Stimulated activated CD4-positive, alpha-beta T cell treated with anti-CD3 and anti-CD28 coated beads, Interleukin-1b, Interleukin-23, amount 100 ng/mL, for 4 hours (primary cell): ENCODE measurements around the gene PRR5L.
"Not testable (repeated sequence)": the region's sequence is repeated elsewhere in the genome, so short reads cannot be mapped to it uniquely, and the experiment has no call there.

ENCODE experiments used
- DNase-seq, 2 donors: peaks; one replicate each; pipeline ENCODE4 v3.0.0-alpha.2; 2020; ENCODE audit warnings: low read depth in 2 of 2

Gene PRR5L

DNA sequence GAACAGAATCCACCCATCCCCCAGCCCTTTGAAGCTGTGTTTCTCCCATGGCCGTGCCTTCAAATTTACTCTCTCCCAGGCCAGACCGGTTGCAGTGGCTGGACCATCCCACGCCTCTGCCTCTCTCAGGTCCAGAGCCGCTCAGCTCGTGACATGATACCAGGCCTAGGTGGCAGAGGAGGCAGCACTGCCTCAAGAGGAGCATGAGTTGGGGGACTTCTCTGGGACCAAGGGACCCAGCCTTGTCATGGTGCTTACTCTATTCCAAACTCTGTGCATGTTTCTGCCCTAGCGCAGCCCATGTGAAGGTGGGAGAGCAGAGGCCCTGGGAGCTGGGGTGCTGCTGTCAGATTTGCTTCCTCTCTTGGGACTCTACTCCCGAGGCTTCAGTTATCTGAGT, 163.0 kb downstream of the PRR5L start:
- no peak for DNase-seq

DNA sequence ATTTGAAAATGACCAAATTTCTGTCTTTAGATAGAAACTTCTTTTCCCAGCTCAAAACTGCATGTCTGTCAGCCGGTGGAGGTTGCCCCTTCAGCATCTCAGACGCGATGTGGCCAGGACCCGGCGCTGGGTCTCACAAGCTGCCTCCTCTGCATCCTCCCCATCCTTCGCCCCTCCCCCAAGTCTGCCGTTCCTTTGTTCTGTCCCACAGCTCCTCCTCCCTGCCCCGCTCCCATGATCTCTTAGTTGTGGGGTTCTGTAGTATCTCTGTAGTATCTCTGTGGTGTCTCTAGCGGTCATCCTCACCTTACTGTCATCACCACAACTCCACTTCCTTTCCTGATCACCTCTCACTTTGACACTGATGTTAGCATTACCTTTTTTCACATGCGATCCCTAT, 164.1 kb downstream of the PRR5L start:
- DNase-seq, result no peak

DNA sequence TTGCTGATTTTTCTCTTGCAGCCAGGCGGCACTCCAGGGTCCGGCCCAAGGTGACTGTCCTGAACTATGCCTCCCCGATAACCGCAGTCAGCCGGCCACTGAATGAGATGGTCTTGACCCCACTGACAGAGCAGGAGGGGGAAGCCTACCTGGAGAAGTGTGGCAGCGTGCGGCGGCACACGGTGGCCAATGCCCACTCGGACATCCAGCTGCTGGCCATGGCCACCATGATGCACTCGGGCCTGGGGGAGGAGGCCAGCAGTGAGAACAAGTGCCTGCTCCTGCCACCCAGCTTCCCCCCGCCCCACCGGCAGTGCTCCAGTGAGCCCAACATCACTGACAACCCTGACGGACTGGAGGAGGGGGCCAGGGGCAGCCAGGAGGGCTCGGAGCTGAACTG, 166.2 kb downstream of the PRR5L start:
- no peak for DNase-seq

DNA sequence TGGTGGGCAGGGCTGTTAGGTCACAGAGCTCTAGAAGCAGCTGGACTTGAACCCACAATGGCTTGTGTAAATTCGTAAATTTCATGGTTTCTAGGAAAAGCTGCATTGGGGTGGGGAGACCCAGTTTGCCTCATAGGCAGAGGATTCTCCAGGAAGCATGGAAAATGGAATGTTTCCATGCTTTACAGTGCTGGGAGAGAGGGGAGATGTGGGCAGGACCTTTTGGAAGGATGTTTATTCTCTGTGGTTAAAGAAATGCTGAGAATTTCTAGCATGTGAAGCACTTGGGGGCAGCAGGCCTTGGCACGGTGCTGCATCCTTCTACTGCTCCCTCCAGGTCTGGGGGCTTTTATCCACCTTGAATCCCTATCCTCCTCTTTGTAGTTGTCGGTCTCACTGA, 167.7 kb downstream of the PRR5L start:
- DNase-seq, result no peak

DNA sequence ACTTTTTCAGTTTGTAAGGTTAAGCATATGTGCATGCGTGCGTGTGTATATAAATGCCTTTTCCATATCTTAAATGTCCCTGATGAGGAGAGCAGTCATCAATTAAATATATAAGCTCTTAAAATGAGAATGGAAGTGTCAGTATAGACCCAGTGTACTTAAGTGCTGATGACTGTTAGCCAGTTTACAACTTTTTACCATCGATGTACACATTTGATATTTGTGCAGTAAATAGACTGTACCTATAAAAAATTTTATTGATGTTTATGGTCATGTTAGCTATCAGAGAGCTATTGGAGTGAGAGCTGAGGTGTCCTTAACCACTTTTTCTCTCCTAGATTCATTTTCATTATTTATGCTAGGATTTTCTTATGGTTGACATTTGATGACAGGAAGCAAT, 168.6 kb downstream of the PRR5L start:
- no peak for DNase-seq

DNA sequence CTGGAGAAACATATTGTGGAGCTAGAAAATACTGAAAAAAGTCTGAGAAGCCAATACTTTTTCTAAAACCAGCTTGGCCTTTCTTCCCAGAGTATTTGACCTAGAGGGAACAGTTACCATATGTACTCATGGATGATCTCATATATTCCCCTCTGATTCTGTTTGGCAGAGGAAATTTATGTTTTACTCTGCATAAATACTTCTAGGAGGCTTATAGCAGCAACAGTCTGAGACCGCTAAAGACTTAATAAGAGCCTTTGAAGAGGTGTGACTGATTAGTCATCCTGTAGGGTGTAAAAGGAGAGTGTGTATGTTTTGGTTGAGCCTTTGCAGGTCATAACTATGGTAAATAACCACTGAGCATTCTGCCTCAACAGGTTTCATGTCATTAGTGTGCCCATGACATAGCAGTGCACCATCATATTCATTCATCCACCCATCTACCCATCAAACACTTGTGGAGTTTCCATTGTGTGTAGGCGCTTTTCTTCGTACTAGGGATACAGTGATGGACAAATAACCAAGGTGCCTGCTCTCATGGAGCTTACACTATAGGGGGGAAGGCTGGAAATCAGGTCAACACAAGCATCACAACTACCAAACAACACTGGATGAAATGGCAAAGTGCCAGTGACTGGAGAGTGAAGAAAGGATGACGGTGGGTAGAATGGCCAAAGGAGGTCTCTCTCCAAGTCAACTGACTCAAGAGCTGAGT, 169.5 kb downstream of the PRR5L start:
- no peak for DNase-seq

DNA sequence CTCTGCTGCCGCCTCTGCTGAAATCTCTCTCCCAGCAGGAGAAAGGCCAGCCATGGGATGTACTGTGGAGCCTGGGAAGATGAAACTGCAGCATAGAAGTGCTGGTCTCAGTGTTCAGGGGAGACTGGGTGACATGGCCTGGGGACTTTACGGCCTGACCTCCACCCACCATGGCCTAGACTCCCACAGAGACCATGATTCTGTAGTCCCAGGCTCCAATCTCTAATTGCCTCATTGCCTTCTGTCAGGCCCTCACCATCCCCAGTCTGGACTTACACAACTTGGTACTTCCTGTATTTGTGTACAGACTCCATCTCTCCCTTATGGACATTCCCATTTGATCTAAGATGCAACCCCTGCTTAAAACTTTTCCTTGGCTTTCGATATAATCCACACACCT, 170.9 kb downstream of the PRR5L start:
- no peak for DNase-seq

DNA sequence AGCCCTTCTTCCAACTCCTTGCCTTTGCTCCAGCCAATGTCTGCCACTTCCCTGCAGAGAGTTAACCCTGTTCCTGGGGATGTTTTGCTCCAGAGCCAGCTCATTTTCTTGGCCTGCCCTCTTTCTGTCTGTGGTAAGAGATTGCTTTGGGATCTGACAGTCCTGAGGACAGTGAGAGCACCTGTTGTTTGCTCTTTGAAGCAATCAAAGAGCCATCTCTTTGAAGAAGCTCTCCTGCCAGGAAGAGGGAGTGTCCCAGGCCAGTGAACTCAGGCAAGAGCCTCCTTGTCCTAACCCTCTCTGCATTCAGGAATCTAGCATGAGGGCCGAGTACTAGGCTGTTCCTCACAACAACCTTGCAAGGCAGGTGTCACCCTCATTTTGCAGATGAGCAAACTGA, 171.8 kb downstream of the PRR5L start:
- no peak for DNase-seq

DNA sequence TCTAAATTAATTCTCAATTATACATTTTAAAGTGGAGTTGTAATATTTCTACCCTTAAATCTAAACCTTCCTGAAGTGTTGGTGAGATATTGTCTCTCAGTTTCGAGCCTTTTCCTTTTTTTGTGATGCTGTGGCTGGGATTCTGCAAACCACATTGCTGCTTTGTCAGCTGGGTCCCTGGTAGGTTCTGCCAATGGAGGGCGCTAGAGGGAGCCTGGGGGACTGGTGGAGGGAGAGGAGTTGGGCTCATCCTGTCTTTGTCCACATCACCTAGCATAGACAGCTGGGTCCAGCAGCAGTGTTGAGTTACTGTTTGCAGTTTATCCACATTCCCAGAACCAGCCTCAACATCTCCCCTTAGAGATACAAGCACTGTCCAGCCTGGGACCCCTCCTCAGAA, 173.0 kb downstream of the PRR5L start:
- no peak for DNase-seq

DNA sequence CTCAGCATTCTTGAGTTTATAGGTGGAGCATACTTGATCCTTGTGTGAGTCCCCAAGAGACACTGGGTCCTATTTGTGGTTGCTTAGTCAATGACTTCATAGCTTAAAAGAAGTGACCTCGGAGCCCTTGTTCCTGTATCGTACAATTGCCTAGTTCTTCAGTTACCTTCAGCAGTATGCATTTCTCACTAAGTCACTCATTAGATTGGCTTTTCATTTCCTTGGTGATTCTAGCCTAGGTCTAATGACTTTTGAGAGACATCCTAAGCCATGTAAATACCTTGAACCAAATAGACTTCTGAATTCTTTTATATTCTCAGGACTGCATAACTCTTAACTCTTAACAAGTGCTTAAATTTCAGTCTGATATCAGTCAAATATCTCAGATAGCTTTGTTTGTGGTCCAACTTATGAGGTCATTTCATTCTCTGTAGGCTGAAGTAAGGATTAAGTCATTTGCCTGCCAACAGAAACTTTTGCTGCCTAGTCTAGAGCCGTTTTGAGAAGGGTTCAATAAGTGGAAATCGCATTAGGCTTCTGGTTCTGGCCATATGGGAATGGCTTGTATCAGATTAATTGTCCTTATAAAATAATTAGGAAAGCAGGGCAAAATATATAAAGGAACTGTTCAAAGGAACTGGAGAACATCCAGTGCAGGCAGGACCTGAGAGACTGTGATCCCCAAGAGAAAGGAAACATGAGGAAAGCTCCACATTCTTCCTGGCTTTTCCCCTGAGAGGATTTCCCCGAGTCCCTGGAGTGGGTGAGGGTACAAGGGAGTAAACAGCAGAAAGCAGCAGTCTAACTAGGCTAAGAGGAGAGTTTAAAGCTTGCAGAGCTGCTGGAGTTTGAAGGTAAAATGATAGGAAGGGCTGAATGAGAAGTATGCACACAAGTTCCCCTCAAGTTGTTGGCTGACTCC, 174.1 kb downstream of the PRR5L start:
- no peak for DNase-seq

DNA sequence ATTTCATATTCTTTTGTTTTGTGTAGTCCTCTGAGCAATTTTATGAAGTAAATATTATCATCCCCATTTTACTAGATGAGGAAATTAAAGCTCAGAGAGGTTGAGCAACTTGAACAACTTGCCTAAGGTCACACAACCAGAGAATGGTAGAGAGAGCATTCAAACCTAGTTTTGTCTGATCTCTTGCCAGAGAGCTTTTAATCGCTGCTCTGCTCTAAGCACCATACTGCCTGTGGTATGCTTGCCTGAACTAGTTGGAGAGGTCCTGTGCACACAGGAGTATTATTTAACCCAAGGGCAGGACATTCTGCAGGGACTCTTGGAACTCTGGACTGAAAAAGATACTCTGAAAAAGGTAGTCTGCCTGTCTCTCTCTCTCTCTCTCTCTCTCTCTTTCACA, 175.5 kb downstream of the PRR5L start:
- DNase-seq, result no peak

DNA sequence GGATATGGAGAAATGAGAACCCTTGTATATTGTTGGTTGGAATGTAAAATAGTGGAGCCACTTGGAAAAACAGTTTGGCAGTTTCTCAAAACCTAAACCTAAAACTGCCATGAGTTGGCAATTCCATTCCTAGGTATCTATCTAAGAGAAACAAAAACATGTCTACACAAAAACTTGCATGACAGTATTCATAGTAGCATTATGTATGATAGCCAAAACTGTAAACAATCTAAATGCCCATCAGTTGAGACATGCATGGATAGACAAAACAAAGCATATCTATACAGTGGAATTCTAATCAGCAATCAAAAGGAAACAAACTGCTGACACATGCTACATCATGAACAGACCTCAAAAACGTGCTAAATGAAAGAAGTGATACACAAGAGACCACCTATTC, 179.1 kb downstream of the PRR5L start:
- no peak for DNase-seq

DNA sequence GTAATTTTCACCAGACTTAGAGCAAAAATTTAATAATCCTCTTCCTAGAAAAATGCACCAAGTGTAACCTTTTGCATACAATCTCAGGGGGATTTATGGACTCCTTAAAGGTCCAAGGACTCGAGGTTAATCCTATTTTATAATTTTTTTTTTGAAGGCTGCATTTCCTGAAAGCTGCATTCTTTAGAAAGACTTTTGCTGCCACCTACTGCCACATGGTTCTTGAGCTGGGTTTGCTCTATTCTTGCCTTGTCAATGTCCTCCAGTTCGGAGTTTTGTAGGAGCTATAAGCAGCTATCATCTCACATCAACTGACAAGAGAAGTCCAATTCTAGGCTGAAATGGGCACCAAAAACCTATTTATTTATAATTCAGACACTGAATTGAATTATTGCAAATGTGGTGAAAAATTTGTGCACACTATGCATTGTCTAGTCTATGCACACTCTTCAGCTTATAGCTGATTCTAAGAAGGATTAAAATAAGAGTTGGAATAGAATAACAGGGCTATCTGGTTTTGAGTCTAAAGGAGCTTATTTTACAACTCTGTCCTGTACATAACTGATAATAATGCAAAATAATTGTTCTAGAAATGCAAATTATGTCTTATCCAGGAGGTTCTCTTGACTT, 182.7 kb downstream of the PRR5L start:
- DNase-seq, result no peak

DNA sequence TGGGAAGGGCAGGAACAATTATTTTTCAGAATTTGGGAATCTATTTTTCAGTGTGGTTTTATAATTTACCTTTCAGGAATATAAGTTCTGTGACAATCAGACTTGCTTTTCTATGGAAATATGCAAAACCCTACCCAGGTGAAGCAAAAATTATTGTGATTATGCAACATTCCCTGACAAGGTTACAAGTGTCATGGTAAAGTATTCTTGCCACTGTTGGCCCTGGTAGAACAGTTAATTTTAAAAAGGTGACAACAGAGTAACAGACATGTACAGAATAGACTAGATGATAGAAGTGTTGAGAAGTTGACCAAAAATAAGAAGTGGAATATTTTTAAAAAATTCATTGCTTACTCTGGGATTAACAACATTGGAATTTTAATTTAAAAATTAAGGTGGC, 184.7 kb downstream of the PRR5L start:
- no peak for DNase-seq

DNA sequence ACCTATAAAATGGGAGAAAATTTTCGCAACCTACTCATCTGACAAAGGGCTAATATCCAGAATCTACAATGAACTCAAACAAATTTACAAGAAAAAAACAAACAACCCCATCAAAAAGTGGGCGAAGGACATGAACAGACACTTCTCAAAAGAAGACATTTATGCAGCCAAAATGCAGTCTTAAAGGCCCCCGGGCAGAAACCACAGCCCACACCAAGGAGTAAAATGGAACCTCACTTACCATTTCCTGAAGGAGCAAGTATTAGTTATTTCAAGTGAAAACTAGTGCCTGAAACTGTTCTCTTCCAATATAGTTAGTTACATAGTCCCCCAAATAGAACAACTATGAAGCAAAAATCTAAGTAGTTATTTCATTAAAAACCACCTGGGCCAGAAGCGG, 187.0 kb downstream of the PRR5L start:
- not testable (repeated sequence) for DNase-seq

DNA sequence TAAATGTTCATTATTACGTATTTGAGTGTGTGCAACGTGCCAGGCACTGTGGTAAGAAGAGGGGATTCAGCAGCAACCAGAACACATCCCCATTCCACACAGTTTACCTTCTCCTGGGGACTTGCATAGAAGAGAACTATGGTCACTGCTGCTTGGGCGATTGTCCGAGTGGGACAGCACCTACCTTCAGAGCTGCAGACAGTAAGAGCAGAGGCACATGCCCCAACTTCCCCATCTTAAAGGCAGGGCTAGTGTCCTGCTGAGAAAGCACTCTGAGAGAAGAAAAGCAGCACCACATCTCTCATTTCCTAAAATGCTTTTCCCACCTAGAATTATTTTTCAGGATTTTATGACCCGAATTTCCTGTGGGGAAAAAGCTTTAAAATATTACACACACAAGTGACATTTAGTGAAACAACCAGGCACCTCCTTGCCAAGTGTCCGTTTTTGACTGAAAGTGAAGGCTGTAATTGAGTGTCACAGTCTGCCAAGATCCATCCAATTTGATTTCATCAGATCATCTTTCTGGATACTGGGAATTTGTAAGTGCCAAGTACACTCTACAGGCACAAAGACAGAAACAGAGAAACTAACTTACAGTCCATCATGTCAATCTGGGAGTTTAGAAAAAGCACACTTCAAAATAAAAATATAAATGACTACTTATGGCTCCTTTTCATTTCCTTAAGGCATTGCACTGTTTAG, 189.4 kb downstream of the PRR5L start:
- no peak for DNase-seq

DNA sequence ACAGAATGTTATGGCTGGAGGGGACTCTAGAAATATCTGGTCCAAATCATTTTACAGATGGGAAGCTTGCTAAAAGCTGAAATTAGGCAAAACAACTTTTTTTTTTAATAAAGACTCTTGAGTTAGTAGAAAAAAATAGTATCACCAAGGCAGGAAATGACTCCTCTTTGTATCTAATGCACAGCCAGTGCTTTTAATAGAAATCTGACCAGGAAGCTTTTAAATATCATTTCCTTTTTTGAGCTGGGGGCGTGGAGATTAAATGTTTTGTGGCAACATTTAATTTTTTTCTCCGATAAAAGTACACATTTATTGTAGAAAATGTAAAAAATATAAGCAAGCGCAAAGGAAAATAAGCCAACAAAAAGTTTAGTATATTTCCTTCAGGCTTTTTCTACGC, 191.5 kb downstream of the PRR5L start:
- DNase-seq, result no peak

DNA sequence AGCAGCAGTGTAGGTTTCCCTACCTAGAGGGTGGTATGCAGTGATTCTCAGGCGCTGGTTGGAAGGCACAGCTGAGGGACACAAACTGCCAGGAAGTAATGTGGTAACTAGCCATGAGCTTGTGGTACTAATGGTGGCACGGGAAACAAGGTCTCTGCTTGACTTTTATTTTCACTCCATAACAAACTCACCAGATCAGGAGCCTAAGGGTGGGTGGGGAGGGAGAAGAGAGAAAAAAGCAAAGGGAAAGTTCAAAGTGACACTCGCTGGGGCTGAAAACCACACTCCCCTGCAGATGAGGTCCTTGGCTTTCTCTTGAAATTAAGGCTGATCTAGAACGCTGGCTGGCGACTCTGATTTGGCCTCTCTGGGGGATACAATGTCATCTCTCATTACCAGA, 192.0 kb downstream of the PRR5L start:
- DNase-seq, result no peak

DNA sequence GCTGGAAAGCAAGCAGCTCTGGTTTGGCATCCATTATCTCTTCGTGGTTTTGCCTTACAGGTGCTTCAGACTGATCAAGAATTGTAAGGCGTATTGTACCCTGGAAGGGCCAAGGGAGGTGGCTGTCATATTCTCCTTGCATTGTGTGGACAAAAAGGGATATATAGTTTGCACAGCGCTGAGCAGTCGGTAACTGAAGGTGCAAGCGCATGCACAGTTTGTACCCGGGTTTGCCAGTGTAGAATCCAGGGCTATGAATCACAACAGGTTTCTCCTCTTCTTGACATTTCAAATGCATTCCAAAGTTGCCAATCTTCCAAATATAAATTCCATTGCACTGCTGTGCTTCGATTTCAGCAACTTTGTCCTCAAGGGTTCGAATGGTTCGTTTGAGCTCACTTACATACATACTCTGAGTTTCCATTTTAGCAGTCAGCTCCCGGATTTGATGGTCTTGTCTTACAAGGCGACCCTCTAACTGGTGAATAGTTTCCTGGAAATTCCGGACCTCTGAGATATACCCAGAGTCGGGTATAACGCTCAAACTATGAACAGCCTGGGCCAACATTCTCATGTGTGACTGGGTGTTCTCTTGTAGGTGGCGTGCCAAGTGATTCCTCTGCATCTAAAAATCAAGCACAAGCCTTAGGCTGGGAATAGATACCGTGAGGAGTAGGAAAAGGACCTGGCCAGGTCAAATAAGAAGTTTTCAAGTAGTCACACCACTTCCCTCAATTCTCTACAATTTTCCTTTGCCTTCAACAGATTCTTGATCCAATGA, 194.1 kb downstream of the PRR5L start:
- no peak for DNase-seq

DNA sequence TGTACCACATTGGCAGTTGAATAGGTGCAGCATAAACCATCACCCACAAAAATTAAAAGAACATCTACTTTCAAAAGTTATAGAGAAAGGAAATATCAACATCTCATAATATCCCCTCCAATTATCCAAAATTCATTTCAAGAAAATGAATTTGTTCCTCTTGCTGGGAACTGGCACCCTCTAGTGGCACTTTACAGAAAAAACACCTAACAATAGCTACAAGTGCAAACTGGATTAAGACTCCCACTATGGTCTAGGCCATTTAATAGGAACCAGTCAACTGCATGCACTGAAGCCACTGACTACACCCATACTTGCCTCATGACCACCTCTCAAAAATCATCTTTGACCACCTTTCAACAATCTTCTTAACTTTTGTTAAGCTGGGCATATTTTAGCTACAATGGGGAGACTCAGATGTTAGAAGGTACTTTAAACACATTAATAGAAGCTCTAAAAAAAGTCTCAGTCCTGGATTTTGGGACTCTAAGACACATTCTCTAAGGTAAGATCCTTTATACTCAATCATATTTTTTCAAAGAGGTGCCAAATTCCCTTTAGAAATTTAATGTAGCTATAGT, 196.7 kb downstream of the PRR5L start:
- DNase-seq, result no peak

DNA sequence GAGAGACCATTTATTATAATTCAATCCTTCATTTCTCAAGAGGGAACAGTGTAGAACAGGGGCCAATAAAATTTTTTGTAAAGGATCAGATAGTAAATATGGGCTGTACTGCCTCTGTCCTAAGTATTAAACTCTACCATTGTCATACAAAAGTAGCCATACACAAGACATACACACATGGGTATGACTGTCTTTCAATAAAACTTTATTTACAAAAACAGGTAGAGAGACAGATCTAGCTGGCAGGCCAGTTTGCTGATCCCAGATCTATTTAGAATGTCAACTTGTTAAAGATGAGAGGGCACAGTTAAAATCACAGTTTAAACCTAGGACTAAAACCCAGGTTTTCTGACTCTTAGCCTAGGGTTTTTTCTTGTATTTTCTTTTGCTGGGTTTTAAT, 197.2 kb downstream of the PRR5L start:
- no peak for DNase-seq
